Cardiac muscle cell (in vitro differentiated cells and primary cell): Measurements from ENCODE around the gene TWIST2. TPM values are rescaled to one million over a fixed set of nuclear protein-coding genes. Genes with fewer than 3 reads are reported as not detected.

Experiments used
- DNase-seq, 2 donors: peaks; one replicate each; pipeline versions ENCODE4 v3.0.0 to v3.0.0-alpha.2; 2010 to 2017; ENCODE audit warnings: low read depth in 1 of 2, low spot score in 1 of 2
- H3K27ac ChIP-seq: fragments of 200-600 bp; sonication (generic); 2 replicates; pipeline ENCODE4 v1.5.1; 2016
- H3K27me3 ChIP-seq: fragments of 200-600 bp; sonication (generic); 2 replicates; pipeline ENCODE4 v1.6.0; 2016; ENCODE audit warnings: control low read depth
- H3K36me3 ChIP-seq: fragments of 200-600 bp; sonication (generic); 2 replicates; pipeline ENCODE4 v1.5.1; 2016; ENCODE audit warnings: control low read depth
- H3K4me1 ChIP-seq: fragments of 200-600 bp; sonication (generic); 2 replicates; pipeline ENCODE4 v1.8.1; 2017; ENCODE audit warnings: low read depth, mild to moderate bottlenecking, mixed run types
- H3K4me3 ChIP-seq: fragments of 200-600 bp; sonication (generic); 2 replicates; pipeline ENCODE4 v1.5.1; 2016; ENCODE audit warnings: mild to moderate bottlenecking
- H3K9me3 ChIP-seq: fragments of 200-600 bp; sonication (generic); 2 replicates; pipeline ENCODE4 v1.5.1; 2017; ENCODE audit warnings: low read depth, mild to moderate bottlenecking, control low read depth
- CTCF ChIP-seq: IDR thresholded peaks from 2 replicates; pipeline ENCODE4 v1.5.1; 2012; ENCODE audit warnings: low read depth, mild to moderate bottlenecking, low read length
- polyA plus RNA-seq: library from polyadenylated mRNA; unstranded; fragments of >200 nt; fragmentation: Nextera tagmentation; extraction: Ambion mirVana; gene quantifications from 2 replicates; pipeline ENCODE4 v1.2.1, GENCODE V29; 2016
- total RNA-seq: library from RNA; depleted of rRNA; stranded (reverse); fragments of >200 nt; gene quantifications from 2 replicates; pipeline ENCODE4 v1.2.3, GENCODE V29; 2016

Gene TWIST2
- total and polyA plus RNA-seq, 2 experiments from 2014 or later, result not detected

- Histone ChIP-seq H3K27me3 (no peaks in the 10 kb centered on the region), H3K27ac (no peak overlapping the region), H3K36me3 (no peaks in the 10 kb centered on the region), H3K4me1 (no peaks in the 10 kb centered on the region), H3K4me3 (no peak overlapping the region), H3K9me3 (no peaks in the 10 kb centered on the region)
- DNase-seq, result no peak
- no peak for TF ChIP-seq CTCF
These were observed 65.3 kb downstream of the TWIST2 start for GRCh38 chr2:238912916-238913875.

GRCh38 chr2:238913931-238914647 lies 66.2 kb downstream of the TWIST2 start:
- no peak overlapping the region for H3K27ac ChIP-seq
- H3K4me3 ChIP-seq, result no peak overlapping the region
- no peaks in the 10 kb centered on the region for H3K9me3 ChIP-seq
- DNase-seq, result no peak
- no peaks in the 10 kb centered on the region for H3K4me1 ChIP-seq
- no peaks in the 10 kb centered on the region for H3K27me3 ChIP-seq
- no peak for TF ChIP-seq CTCF
- no peaks in the 10 kb centered on the region for H3K36me3 ChIP-seq

DNA sequence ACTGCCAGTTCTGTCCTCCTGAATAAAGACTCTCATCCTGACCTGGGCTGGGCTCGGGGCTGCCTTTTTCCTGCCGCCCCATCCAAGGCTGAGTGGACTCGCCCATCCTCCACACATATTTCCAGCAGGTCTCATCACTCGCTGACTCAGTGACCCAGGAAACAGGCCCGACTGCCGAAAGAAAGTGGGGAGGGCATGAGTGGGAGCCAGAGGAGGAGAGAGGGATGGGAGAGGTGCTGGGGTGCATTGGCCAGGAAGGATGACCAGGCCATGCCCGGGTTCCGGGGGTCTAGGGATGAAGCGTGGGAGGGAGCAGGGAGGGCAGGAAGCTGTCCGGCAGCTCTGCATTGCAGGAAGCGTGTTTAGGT lies 66.7 kb downstream of the TWIST2 start:
- peak in 1 of 2 donors; percentile 50 for DNase-seq
- Histone ChIP-seq H3K36me3 (no peaks in the 10 kb centered on the region), H3K27ac (no peak overlapping the region), H3K9me3 (no peaks in the 10 kb centered on the region), H3K4me1 (no peaks in the 10 kb centered on the region), H3K27me3 (no peaks in the 10 kb centered on the region), H3K4me3 (no peak overlapping the region)
- no peak for TF ChIP-seq CTCF

DNA sequence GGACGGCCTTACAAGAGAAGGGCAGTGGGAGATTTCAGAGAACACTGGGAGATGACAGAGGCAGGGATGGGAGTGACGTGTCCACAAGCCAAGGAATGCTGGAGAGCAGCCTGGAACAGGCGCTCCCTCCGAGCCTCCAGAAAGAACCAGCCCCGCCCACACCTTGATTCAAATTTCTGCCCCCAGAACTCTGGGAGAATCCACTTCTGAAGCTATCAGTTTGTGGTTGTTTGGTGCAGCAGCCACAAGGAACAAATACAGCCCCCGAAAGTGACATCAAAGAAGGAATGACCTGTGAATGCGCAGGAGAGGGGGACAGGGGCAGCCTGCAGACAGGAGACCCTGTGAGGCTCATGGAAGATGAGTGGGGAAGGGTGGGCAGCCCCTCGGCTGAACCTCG lies 67.3 kb downstream of the TWIST2 start:
- no peaks in the 10 kb centered on the region for H3K36me3 ChIP-seq
- H3K27ac ChIP-seq, result no peak overlapping the region
- no peak for DNase-seq
- H3K9me3 ChIP-seq, result no peaks in the 10 kb centered on the region
- no peaks in the 10 kb centered on the region for H3K4me1 ChIP-seq
- H3K27me3 ChIP-seq, result no peaks in the 10 kb centered on the region
- H3K4me3 ChIP-seq, result no peak overlapping the region
- no peak for TF ChIP-seq CTCF

DNA sequence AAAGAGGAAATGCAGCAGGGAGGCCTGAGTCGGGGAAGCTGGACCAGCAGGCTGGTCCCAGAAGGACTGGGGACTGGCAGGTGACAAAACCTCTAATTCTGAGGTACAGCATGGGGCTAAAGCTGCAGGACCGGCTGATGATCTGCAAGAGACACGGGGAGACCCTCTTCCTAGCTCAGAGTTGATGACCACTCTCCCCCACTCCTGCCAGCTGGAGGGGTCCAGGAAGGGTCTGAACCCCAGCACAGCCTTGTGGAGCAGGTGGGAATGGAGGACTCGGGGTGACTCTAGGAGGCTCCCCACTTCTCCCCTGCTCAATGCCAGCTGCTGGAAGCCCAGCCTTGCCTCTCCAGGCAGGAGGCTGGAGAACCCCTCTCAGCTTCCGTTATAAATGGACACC lies 67.7 kb downstream of the TWIST2 start:
- no peak for TF ChIP-seq CTCF
- H3K36me3 ChIP-seq, result no peaks in the 10 kb centered on the region
- DNase-seq, result no peak
- no peak overlapping the region for H3K4me3 ChIP-seq
- no peaks in the 10 kb centered on the region for H3K4me1 ChIP-seq
- H3K27me3 ChIP-seq, result no peaks in the 10 kb centered on the region
- no peak overlapping the region for H3K27ac ChIP-seq
- H3K9me3 ChIP-seq, result no peaks in the 10 kb centered on the region
